NCI-H526 (cell line): ENCODE measurements around the gene PHACTR1.

ENCODE experiments used
- DNase-seq, 2 experiments: peaks; one replicate each; lab custom pipeline; 2025; lab: John Stamatoyannopoulos, UW

Gene PHACTR1

GRCh38 chr6:12803486-12803885 is 86.9 kb downstream of the PHACTR1 start:
- no peak for DNase-seq

DNA sequence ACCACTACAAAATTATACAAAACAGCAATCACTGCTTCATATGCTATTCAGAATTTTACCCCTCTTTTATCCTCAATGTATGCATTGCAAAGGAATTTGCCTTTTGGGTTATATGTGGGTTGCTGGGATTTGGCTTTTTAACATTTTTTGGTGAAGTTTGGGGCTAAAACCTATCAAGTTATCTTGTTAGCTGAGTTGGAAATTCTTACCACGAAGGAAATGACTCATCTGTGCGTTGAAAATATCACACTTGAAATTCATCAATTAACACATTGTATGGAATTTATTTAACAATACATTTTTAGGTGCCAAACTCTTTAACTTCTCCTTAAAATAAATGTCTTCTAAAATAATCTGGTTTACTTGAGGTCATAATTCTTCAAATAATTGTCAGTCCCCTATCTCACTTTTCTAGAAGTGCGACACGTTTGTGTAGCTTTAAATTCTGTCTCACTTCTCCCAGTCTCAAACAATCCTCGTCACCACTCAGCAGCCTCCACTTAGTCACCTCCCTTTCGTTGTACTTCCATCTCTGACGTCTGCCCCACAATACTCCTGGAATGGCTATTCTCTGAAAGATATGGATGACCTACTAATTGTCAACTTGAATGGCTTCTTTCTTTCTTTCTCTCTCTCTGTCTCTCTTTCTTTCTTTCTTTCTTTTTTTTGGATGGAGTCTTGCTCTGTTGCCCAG is 88.5 kb downstream of the PHACTR1 start:
- no peak for DNase-seq

GRCh38 chr6:12806136-12806535 is 89.6 kb downstream of the PHACTR1 start:
- DNase-seq: no peak

DNA sequence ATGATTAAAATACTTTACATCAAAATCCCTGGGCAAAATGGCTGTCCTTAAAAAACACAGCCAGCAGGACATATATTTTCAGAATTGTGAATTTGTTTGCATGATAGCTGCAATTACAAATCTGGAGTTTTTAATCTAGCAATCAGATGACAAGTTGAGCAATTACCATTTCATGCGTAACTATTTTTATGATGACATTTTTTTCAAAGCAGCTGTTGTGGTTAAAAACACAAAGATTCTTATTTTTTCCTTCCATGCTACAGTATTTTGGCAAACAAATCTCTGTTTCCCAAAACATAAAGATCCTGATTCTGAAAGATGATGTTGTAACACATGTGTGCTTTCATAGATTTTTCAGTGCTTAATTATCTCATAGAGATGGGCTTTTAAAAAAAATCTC is 90.2 kb downstream of the PHACTR1 start:
- no peak for DNase-seq

- DNase-seq: no peak
These were observed 95.0 kb downstream of the PHACTR1 start for GRCh38 chr6:12811519-12811918.

- DNase-seq: no peak
These were observed 96.8 kb downstream of the PHACTR1 start for GRCh38 chr6:12813321-12813720.

- no peak for DNase-seq
These were observed 97.4 kb downstream of the PHACTR1 start for GRCh38 chr6:12814015-12814414.

DNA sequence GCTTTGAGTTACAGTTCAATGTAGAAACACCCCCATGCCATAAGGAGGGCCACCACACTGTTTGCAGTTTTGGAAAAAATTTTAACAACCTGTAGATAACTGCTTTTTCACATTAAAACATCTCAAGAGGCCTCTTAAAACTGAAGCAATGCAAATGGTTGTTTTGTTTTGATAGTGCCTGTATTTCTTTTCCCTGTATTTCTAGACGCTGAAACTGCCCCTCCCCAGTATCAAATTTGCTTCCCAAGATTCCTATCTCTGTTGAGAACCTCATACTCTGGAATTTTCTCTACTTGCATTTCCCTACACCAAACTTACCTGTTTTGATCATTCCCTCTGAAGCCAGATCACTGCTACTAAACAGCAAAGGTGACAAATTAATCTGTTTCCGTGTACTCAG is 98.5 kb downstream of the PHACTR1 start:
- DNase-seq: no peak

DNA sequence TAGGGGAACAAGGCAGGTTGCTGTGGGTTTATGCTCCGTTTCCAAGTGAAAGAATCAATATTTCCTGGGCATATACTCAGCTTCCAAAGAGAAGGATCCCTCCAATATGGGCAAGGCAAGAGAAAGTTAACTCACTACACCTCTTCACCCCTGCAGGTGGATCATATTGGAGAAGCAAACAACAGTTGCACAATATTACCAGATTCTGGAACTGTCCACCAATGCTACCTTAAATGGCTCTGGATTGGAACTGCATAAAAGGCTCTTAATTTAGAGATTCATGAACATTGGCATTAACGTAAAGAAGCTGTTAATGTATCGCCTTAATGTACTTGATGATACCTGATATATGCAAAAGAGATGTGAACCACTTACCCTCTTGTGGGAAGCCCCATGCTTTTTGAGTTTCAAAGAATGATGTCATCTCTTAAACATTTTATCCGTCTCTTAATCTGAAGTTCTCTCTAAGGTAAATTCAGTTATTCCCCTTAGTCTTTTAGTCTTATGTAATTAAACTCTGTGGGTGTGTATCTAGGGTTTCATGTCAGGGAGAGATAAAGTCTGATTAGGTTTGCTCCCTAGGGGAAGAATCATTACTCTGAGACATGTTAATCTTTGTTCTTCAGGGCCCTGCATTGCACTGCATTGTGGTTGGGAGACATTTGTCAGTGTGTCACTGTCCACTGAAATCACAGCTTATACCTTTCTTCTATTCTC is 99.5 kb downstream of the PHACTR1 start:
- DNase-seq: no peak

GRCh38 chr6:12818324-12818723 is 101.8 kb downstream of the PHACTR1 start:
- no peak for DNase-seq

GRCh38 chr6:12823847-12824246 is 107.3 kb downstream of the PHACTR1 start:
- no peak for DNase-seq

DNA sequence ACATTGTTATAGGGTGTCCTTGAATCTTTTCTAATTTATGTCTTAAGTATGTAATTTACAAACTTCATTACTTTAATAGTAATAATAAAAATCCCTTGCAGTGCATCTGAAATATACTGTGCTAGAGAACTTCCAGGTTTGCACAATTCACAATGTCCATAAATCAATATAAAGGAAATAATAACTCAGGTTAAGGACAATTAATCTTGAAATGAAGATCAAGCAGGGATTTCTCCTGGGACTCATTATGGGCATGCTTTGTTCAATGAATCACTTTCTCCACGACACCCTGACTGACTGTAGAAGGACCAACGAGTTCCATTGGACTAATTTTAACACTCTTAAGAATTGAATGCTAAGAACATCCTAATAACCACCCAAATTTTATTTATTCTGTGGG is 110.0 kb downstream of the PHACTR1 start:
- no peak for DNase-seq

- DNase-seq: no peak
These were observed 111.4 kb downstream of the PHACTR1 start for GRCh38 chr6:12827921-12828320.

DNA sequence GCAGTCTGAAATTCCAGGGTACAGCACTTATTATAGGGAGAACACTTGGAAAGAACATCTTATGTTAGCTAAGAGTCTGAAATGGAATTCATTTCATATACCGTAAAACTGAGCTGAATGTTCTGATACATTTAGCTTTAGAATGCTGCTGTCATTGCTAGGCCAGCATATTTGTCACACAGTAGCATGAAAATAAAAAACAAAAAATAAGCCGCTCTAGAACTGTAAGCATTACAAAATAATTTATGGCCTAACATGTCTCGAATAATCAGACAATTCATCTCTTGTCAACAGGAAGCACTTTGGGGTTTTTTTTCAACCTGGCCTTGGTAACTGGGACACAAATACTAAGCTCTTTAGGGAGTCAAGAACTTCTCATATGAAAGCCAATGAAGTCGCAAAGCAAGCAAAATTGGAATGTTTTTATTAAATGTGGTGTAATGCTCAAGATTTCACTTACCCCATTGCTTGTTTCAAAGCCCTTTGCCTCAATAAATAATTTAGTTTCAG is 115.7 kb downstream of the PHACTR1 start:
- DNase-seq: no peak

GRCh38 chr6:12836009-12836408 is 119.4 kb downstream of the PHACTR1 start:
- no peak for DNase-seq

- no peak for DNase-seq
These were observed 125.1 kb downstream of the PHACTR1 start for GRCh38 chr6:12841619-12842018.

GRCh38 chr6:12842114-12842513 is 125.5 kb downstream of the PHACTR1 start:
- no peak for DNase-seq

- DNase-seq: no peak
These were observed 126.1 kb downstream of the PHACTR1 start for GRCh38 chr6:12842658-12843057.

DNA sequence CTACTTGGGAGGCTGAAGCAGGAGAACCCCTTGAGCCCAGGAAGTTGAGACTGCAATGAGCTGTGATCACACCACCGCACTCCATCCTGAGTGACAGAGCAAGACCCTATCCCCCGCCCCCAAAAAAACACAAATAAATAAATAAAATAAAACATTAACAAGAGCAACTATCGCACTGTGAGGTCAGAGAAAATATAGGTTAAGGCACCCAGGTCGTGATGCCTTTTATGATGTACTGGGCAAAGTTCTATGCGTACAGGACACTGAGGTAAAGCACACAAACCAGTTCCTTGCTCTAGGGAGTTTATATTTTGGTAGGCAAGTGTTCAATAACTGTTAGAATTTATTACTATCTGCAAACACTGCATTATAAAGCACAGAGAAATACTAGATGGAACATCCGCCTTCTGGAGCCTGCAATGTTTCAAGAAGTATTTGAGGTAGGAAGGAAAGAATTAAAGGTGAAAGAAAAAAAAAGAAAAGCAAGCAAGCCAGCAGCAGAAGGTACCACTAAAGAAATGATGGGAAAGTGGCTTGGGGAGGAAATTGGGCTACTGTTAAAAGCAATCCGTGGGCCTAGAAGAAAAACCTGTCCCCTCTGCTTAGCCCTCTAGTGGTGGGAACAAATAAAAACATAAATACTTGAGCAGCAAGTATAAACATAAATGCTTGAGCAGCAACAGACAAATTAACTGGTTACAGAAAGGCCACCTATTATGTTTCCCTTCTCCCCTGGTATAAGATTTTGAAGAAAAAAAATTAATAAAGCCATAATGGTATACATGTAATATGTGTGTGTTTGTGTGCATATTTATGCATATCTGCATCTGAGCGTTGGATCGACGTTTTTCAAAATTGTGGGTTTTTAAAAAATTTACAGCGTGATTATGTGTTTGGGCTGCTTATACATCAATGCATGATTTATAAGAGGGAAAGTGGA is 128.0 kb downstream of the PHACTR1 start:
- DNase-seq: peak in 1 of 2 experiments; percentile 63

DNA sequence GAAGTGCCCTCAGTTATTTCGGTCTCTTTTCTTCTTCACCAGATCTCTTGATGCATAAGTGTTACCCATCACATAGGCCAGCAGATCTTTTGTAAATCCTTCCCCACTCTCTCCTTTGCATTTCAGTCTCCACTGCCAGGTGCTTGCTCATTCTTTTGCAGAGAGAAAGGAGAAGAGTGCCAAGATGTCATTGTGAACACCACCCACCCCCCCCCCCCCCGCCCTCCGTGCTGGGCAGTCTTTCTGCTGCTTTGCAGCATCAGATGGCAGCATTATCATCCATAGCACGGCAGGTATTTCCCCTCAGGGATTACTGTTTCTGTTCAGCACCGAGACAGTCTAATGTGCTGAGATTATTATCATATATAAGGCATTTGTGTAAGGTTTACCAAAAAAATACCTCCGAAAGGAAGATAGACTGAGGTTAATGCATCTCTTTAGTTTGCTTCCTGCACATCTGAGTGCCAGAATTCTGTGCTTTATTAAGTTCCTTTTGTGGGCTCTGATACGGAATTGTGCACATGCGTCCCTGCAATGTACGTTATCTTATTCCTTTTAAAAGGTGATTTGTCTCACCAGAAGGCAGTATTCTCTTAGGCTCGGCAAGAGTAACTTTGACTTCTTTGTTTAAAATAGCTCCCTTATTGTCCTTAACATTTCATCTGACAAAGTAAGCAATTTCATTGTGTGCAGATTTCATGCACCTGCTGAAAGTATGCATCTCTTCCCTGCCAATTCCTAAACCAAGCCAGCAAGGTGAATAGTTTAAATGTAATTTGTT is 128.8 kb downstream of the PHACTR1 start:
- no peak for DNase-seq

GRCh38 chr6:12848964-12849808 is 132.6 kb downstream of the PHACTR1 start:
- no peak for DNase-seq
